HepG2 (cell line): ENCODE results near the gene GNAL. TPM values are rescaled to one million over a fixed set of nuclear protein-coding genes. Genes with fewer than 3 reads are reported as not detected.

Source experiments
- ATAC-seq: fragments of 200-7000 bp; cut with Tn5 transposase; 3 replicates; pipeline ENCODE4 v1.9.1; 2020; ENCODE audit warnings: mild to moderate bottlenecking, moderate library complexity
- BruUV-seq: library from RNA; stranded (reverse); fragments of 400-500 nt; replicated peaks from 2 replicates; lab custom pipeline; 2021; lab: Mats Ljungman, UMichigan
- CTCF ChIA-PET: fragments of 300-600 bp; formaldehyde crosslinking; extraction: SDS; loops from one replicate; lab custom pipeline; 2021; ENCODE audit warnings: low total read pairs, inconsistent platforms, low intra/inter-chr PET ratio; lab: Yijun Ruan, JAX
- POLR2A ChIA-PET: fragments of 350-600 bp; sonication (Branson Sonifier 250); formaldehyde crosslinking; loops from one replicate; lab custom pipeline; 2020; ENCODE audit warnings: antibody characterized with exemption, inconsistent platforms; lab: Yijun Ruan, JAX
- DNase-seq: peaks from one replicate; pipeline ENCODE4 v3.0.0-alpha.2; 2015; ENCODE audit warnings: low spot score
- FAIRE-seq: peaks from 3 replicates; lab custom pipeline; 2011; peaks lifted over from hg19 to GRCh38; lab: Jason Lieb, UNC
- H2AFZ ChIP-seq: one replicate; pipeline ENCODE4 v1.6.1; 2011; ENCODE audit warnings: low read length, inconsistent platforms
- H3K27ac ChIP-seq: fragments of 300-600 bp; 3 replicates; pipeline ENCODE4 v1.8.0; 2011; ENCODE audit warnings: mixed run types, mild to moderate bottlenecking, mixed read lengths, low read length, inconsistent platforms; ENCODE audit not compliant: insufficient read depth; ENCODE audit errors: extremely low read length
- H3K27me3 ChIP-seq, 2 experiments: fragments of 200-600 bp in 1 of 2; 2 replicates in 1 of 2; 3 replicates in 1 of 2; pipeline versions ENCODE4 v1.6.0 to v1.8.0; 2011; ENCODE audit warnings: low read length in 2 of 2, mild to moderate bottlenecking in 2 of 2, moderate library complexity in 2 of 2, inconsistent platforms in 1 of 2; ENCODE audit not compliant: insufficient read depth in 2 of 2, control insufficient read depth in 1 of 2
- H3K36me3 ChIP-seq, 2 experiments: fragments of 200-600 bp in 1 of 2; replicated peaks in 1 of 2; 2 replicates in 1 of 2; 3 replicates in 1 of 2; pipeline versions ENCODE4 v1.5.1 to v1.8.0; 2011; ENCODE audit warnings: low read length in 2 of 2, inconsistent platforms in 1 of 2; ENCODE audit not compliant: insufficient read depth in 2 of 2, control insufficient read depth in 1 of 2
- H3K4me1 ChIP-seq: 2 replicates; pipeline ENCODE4 v1.5.1; 2012; ENCODE audit warnings: low read length, inconsistent platforms; ENCODE audit not compliant: insufficient read depth
- H3K4me2 ChIP-seq: 2 replicates; pipeline ENCODE4 v1.6.0; 2011; ENCODE audit warnings: low read depth, low read length, inconsistent platforms
- H3K4me3 ChIP-seq, 3 experiments: fragments of 200-600 bp in 1 of 3; sonication (generic), shearing (Covaris generic) in 1 of 3; replicated peaks in 1 of 3; 2 replicates each; pipeline ENCODE4 v1.5.1; 2011 to 2016; ENCODE audit warnings: low read length in 3 of 3, inconsistent platforms in 2 of 3, low read depth in 2 of 3, mild to moderate bottlenecking in 2 of 3, control low read depth in 1 of 3, mixed read lengths in 1 of 3; ENCODE audit not compliant: insufficient read depth in 1 of 3
- H3K79me2 ChIP-seq: one replicate; pipeline ENCODE4 v1.6.1; 2011; ENCODE audit warnings: low read length, inconsistent platforms; ENCODE audit not compliant: insufficient read depth
- H3K9ac ChIP-seq: 2 replicates; pipeline ENCODE4 v1.6.0; 2011; ENCODE audit warnings: mild to moderate bottlenecking, low read depth, low read length, inconsistent platforms; ENCODE audit not compliant: insufficient read depth
- H3K9me3 ChIP-seq: 2 replicates; pipeline ENCODE4 v1.5.1; 2012; ENCODE audit warnings: mild to moderate bottlenecking, low read length
- H4K20me1 ChIP-seq: 2 replicates; pipeline ENCODE4 v1.6.0; 2011; ENCODE audit warnings: inconsistent platforms, mild to moderate bottlenecking, low read length, moderate library complexity; ENCODE audit not compliant: insufficient read depth
- ARID4A ChIP-seq: sonication (generic); formaldehyde crosslinking; IDR thresholded peaks from 2 replicates; pipeline ENCODE4 v1.5.0; 2020; ENCODE audit warnings: mild to moderate bottlenecking, missing genetic modification reagents, borderline replicate concordance
- ATF4 ChIP-seq, 2 experiments: fragments of 450-650 bp in 1 of 2; sonication (generic) in 1 of 2; formaldehyde crosslinking; IDR thresholded peaks; 2 replicates each; pipeline versions ENCODE4 v1.5.0 to v1.8.0; 2020 to 2022; ENCODE audit warnings: mild to moderate bottlenecking in 1 of 2, missing genetic modification reagents in 1 of 2
- CEBPG ChIP-seq: IDR thresholded peaks from 2 replicates; pipeline ENCODE4 v1.6.1; 2016
- MEF2D ChIP-seq: sonication (generic); formaldehyde crosslinking; IDR thresholded peaks from 2 replicates; pipeline ENCODE4 v1.5.1; 2020; ENCODE audit warnings: mild to moderate bottlenecking, missing genetic modification reagents
- MIXL1 ChIP-seq: IDR thresholded peaks from 2 replicates; pipeline ENCODE4 v1.6.1; 2016
- PATZ1 ChIP-seq: sonication (generic); formaldehyde crosslinking; IDR thresholded peaks from 2 replicates; pipeline ENCODE4 v1.4.0; 2020; ENCODE audit warnings: missing genetic modification reagents
- RXRB ChIP-seq: IDR thresholded peaks from 2 replicates; pipeline ENCODE4 v1.6.1; 2016; ENCODE audit warnings: borderline replicate concordance, missing genetic modification reagents, missing compliant biosample characterization
- ZBTB3 ChIP-seq: sonication (generic); formaldehyde crosslinking; IDR thresholded peaks from 2 replicates; pipeline ENCODE4 v1.4.0; 2020; ENCODE audit warnings: low read depth, mild to moderate bottlenecking, moderate library complexity, missing genetic modification reagents, borderline replicate concordance
- ZNF510 ChIP-seq: sonication (generic); formaldehyde crosslinking; IDR thresholded peaks from 2 replicates; pipeline ENCODE4 v1.4.0; 2020; ENCODE audit warnings: low read depth, mild to moderate bottlenecking, missing genetic modification reagents
- ZNF75D ChIP-seq: sonication (generic); formaldehyde crosslinking; IDR thresholded peaks from 2 replicates; pipeline ENCODE4 v1.8.1; 2023; ENCODE audit warnings: missing genetic modification reagents, mild to moderate bottlenecking, borderline replicate concordance
- WGBS: methylation state at CpG from one replicate; pipeline ENCODE4 v1.1.6; 2017; ENCODE audit warnings: low lambda C conversion rate; 5-methylcytosine and 5-hydroxymethylcytosine counted together
- in situ Hi-C: cut with HindIII; loops from 2 replicates; pipeline ENCODE4 v1.10.0; 2017; ENCODE audit warnings: low pct_unique_long_range_greater_than_20kb; ENCODE audit not compliant: extremely low pct_ligation_motif_present
- intact Hi-C: fragments of 100-400 bp; cut with micrococcal nuclease; formaldehyde crosslinking; loops from one replicate; pipeline ENCODE4 v1.10.0; 2022; ENCODE audit not compliant: unreplicated experiment
- polyA plus RNA-seq, 8 experiments: library from polyadenylated mRNA; depleted of rRNA in 3 of 8; stranded (reverse) in 7 of 8; unstranded in 1 of 8; fragments of >200 nt; fragmentation: Illumina TruSeq in 4 of 8; extraction: Trizol in 4 of 8; gene quantifications; 2 replicates each; pipeline versions ENCODE4 v1.2.1 to v1.2.3, GENCODE V29; 2011 to 2016; ENCODE audit warnings: low read depth in 4 of 8, missing spikeins in 1 of 8, mixed read lengths in 1 of 8; ENCODE audit not compliant: insufficient read depth in 1 of 8
- total RNA-seq, 5 experiments: library from RNA; depleted of rRNA; stranded (reverse); fragments of >200 nt; fragmentation: Illumina TruSeq; extraction: Trizol; gene quantifications; 2 replicates each; pipeline ENCODE4 v1.2.3, GENCODE V29; 2016; ENCODE audit warnings: low read depth in 1 of 5

GNAL gene
- total and polyA plus RNA-seq, 2 of the 13 experiments (the other 11 are each of a cell fraction or from before 2014, with no cell fraction given) = 0.87 to 1.4 TPM

GRCh38 chr18:11783716-11784331 is 94.8 kb downstream of the GNAL start:
- in situ Hi-C loops = no loop called here
- Histone ChIP-seq H3K4me1 (no peaks in the 10 kb centered on the region), H3K36me3 (no peaks in the 10 kb centered on the region), H3K4me3 (no peak overlapping the region), H3K9ac (no peak overlapping the region)
- FAIRE-seq (no peak), DNase-seq (no peak), ATAC-seq (no peak)
- TF ChIP-seq ATF4 (CRISPR knock-in tag; IDR thresholded peaks at IDR 0.05) = no peak
- no peak for TF ChIP-seq MIXL1
- no peak for TF ChIP-seq CEBPG (CRISPR knock-in tag)
- TF ChIP-seq RXRB = no peak
- no peak for TF ChIP-seq ARID4A (CRISPR knock-in tag)
- TF ChIP-seq ZBTB3 = no peak
- no peak for TF ChIP-seq PATZ1 (CRISPR knock-in tag)
- no peak for TF ChIP-seq ZNF75D (CRISPR knock-in tag)
- TF ChIP-seq MEF2D (CRISPR knock-in tag) = no peak
- no peak for TF ChIP-seq ZNF510 (CRISPR knock-in tag)
- TF ChIP-seq, all 625 proteins: peak for 0
- CTCF ChIA-PET = no interaction called here
- intact Hi-C loops = no loop called here
- H3K9me3 ChIP-seq = no peaks in the 10 kb centered on the region
- H2AFZ ChIP-seq = no peak overlapping the region
- no peaks in the 10 kb centered on the region for H3K79me2 ChIP-seq
- peaks cover 0 to 7% of the 10 kb centered on the region in 2 experiments; a peak in 2 of 5 replicates for H3K27me3 ChIP-seq
- POLR2A ChIA-PET = no interaction called here
- BruUV-seq = no TSS peak
- no peaks in the 10 kb centered on the region for H4K20me1 ChIP-seq
- H3K27ac ChIP-seq = no peak overlapping the region
- no peak overlapping the region for H3K4me2 ChIP-seq
- 45% methylated on average over 4 of the region's 7 CpGs for WGBS
